ENCODE measurements around the gene SREBF1.

The SREBF1 gene

DNA sequence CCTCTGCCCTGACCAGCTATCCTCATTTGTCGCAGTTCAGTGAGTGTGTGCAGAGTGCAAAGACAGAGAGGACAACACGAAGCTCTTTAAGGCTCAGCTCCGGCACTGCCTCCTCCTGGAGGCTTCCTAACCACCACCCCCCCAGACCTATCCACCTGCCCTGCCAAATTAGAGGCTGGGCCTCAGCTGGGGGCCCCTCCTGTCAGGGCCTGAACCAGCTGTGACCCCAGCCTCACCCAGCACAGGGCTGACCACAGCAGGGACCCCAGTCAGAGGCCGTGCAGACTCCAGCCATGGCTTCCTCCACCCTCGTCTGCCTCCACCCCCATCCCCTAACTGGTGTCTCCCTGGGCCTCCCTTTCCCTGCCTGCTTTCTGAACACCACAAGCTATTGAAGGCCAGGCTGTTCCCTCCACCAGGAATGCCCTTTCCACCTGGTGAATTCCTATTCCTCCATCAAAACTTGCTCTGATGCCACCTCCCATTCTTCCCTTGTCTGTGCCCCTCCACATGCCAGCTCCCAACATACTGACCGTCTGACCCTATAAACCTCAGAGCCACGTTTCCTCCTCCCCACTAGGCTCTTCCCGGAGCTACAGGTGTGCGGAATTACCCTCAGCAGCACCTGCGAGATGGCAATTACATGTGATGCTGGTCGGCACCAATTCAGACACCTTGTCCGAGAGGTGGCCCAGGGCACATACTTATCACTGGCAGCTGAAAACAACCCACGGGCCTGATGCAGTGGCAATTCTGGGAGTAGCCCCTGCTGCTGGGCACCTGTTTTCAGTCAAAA lies 8.8 kb downstream of the SREBF1 start:
- Histone ChIP-seq H3K36me3 (no peaks in the 10 kb centered on the region), H3K4me1 (ENCODE audit: control insufficient read depth in 1 of 2, insufficient read depth in 1 of 2, low read depth in 1 of 2, low read length in 1 of 2) (peaks cover 30% of the 10 kb centered on the region in 2 experiments), H3K27me3 (peaks cover 3% of the 10 kb centered on the region), H3K9me3 (no peaks in the 10 kb centered on the region), H3K27ac (no peak overlapping the region), H3K4me3 (ENCODE audit: low read depth in 1 of 2, low read length in 1 of 2) (no peak overlapping the region)
- TF ChIP-seq, protein P1, sequence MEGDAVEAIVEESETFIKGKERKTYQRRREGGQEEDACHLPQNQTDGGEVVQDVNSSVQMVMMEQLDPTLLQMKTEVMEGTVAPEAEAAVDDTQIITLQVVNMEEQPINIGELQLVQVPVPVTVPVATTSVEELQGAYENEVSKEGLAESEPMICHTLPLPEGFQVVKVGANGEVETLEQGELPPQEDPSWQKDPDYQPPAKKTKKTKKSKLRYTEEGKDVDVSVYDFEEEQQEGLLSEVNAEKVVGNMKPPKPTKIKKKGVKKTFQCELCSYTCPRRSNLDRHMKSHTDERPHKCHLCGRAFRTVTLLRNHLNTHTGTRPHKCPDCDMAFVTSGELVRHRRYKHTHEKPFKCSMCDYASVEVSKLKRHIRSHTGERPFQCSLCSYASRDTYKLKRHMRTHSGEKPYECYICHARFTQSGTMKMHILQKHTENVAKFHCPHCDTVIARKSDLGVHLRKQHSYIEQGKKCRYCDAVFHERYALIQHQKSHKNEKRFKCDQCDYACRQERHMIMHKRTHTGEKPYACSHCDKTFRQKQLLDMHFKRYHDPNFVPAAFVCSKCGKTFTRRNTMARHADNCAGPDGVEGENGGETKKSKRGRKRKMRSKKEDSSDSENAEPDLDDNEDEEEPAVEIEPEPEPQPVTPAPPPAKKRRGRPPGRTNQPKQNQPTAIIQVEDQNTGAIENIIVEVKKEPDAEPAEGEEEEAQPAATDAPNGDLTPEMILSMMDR (IDR thresholded peaks at IDR 0.05): no peak

DNA sequence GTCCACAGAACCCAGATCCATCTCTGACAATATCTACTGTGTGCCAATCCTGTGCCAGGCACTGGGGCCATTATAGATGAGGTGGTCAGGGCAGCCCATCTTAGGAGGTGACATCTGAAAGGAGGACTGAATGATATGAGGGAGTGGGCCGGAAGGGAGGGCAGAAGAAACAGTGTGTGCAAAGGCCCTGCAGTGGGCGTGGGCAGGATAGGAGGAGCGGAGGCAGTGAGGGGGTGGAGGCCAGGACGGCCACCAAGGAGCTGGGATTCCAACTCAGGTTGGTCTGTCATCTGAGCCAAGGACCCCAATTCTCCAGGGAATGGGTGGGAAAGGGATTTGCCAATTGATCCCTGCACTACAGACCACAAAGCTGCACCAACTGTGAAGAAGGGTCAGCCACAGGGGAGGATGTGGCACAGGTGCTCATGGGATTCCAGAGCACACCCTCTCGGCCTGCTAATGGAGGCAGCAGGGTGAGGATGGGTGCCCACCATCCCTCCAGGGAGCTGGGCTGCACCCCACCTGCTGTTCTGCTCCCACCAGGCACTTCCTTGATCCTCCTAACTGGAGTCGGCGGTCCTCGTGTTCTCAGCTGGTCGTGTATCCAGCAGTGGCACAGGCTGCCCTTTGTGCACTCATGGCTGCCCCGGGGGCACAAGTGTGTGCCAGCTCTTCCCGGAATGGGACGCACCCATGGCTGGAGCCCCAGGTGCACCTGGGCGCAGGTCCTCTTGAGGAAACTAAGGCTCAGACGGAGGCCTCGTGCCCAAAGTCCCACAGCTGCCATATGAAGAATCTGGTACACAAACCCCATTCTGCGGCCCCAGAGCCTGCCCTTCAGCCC lies 9.6 kb downstream of the SREBF1 start:
- H3K36me3 ChIP-seq: no peaks in the 10 kb centered on the region
- peaks cover 37 to 39% of the 10 kb centered on the region in 2 experiments for H3K4me1 ChIP-seq (ENCODE audit: control insufficient read depth in 1 of 2, insufficient read depth in 1 of 2, low read depth in 1 of 2, low read length in 1 of 2)
- TF ChIP-seq, protein P1 (IDR thresholded peaks at IDR 0.05): no peak
- H3K27ac ChIP-seq: peak overlapping the region; percentile 38
- peaks cover 10% of the 10 kb centered on the region for H3K27me3 ChIP-seq
- no peak overlapping the region for H3K4me3 ChIP-seq (ENCODE audit: low read depth in 1 of 2, low read length in 1 of 2)
- H3K9me3 ChIP-seq: no peaks in the 10 kb centered on the region

DNA sequence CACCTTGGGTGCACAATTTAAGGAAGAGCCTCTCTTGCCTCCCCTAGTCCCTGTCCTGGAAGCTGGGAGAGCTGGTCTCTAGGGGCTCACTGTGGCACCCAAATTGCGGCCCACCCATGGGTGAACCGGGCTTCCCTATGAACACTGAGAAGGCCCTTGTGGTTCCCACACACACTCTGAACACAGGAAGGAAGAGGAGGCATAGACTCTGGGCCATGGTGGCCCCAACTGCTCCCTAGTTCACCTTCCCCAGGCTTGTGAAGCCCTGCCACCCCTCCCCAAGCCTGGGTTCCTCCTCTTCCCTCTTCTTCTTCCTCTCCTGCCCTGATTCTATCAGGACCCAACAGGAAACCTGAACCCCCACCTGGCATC lies 10.5 kb downstream of the SREBF1 start:
- peaks cover 10% of the 10 kb centered on the region for H3K27me3 ChIP-seq
- TF ChIP-seq, protein P1 (IDR thresholded peaks at IDR 0.05): no peak
- peak overlapping the region; percentile 38 for H3K27ac ChIP-seq
- no peaks in the 10 kb centered on the region for H3K36me3 ChIP-seq
- H3K9me3 ChIP-seq: no peaks in the 10 kb centered on the region
- H3K4me1 ChIP-seq (ENCODE audit: control insufficient read depth in 1 of 2, insufficient read depth in 1 of 2, low read depth in 1 of 2, low read length in 1 of 2): peaks cover 37 to 41% of the 10 kb centered on the region in 2 experiments
- no peak overlapping the region for H3K4me3 ChIP-seq (ENCODE audit: low read depth in 1 of 2, low read length in 1 of 2)

DNA sequence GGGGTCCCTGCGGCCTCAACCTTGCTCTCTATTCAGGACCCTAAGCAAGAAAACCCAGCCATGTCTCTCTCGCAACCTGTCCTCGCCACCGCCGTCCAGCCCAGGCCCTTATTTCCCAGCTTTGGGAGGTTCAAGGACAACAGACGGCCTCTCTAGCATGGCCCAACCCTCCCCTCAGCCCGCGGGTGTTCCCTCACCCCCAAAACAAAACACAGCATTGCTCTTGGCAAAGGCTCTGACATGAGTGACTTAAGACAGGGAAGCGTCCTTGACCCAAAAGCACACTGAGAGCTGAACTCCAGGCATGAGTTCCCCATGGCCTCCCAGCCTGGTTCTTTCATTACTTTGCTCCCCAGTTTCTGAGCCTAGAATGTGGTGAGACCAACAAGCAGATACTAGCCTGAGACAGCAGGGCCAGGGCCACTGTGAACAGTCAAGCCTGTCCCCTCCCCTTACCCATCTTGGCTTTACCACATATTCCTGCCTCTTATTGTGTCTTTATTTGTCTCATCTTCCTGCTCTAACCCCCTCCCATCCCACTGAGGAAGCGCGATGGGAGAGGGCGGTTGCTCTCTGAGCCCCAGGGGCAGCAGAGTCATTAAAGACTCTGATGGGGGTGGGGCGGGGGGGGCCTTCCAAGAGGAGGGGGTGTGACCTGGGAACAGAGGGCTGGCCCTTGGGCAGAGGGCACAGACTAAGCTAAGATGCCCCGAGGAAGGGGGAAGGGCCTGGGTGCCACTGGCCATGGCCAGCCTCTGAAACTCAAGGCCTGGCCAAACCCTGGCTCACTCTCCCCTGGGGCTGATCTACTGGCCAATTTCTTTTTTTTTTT lies 11.8 kb downstream of the SREBF1 start:
- H3K9me3 ChIP-seq: no peaks in the 10 kb centered on the region
- peak overlapping the region; percentile 74 for H3K27ac ChIP-seq
- H3K4me1 ChIP-seq (ENCODE audit: control insufficient read depth in 1 of 2, insufficient read depth in 1 of 2, low read depth in 1 of 2, low read length in 1 of 2): peaks cover 37 to 41% of the 10 kb centered on the region in 2 experiments
- TF ChIP-seq, protein P1 (IDR thresholded peaks at IDR 0.05): no peak
- H3K4me3 ChIP-seq (ENCODE audit: low read depth in 1 of 2, low read length in 1 of 2): no peak overlapping the region
- H3K27me3 ChIP-seq: peaks cover 10% of the 10 kb centered on the region
- no peaks in the 10 kb centered on the region for H3K36me3 ChIP-seq

DNA sequence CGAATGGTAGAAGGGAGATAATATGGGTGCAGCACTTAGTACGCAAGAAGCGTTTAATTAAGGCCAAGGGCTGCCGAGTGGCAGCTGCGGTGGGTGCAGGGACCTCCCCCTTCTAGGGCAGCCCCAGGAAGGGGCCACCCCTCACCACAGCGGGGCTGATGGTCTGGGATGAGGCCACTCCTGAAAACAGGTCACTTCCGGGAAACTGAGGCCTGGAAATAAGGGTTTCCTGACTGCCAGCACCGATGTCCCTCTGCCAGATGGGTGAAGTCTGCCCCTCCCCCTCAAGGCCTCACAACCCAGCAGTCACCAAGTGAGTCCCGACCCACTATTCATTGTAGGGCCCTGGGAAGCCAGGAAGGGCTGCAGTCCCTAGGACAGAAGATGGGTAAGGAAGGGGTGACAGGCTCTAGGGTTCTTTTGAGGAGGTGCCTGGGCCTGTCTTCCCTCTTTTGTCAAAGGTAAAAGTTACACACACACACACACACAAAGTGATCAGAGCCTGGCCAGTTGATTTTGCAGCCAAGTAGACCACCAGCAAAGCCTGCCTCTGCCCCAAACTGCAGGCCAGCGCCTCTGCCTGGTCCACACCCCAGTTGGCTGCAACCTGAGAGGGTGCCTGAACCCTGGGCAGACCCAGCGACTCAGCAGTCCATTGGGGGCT lies 12.5 kb downstream of the SREBF1 start:
- TF ChIP-seq, protein P1 (IDR thresholded peaks at IDR 0.05): no peak

More for the DNA sequence above, 12.5 kb downstream of the SREBF1 start:
- peaks cover 44 to 48% of the 10 kb centered on the region in 2 experiments for H3K4me1 ChIP-seq (ENCODE audit: control insufficient read depth in 1 of 2, insufficient read depth in 1 of 2, low read depth in 1 of 2, low read length in 1 of 2)
- no peaks in the 10 kb centered on the region for H3K9me3 ChIP-seq
- H3K27me3 ChIP-seq: peaks cover 10% of the 10 kb centered on the region
- peak overlapping the region; percentile 74 for H3K27ac ChIP-seq
- H3K4me3 ChIP-seq (ENCODE audit: low read depth in 1 of 2, low read length in 1 of 2): peak overlapping the region; percentile 71
- peaks cover 4% of the 10 kb centered on the region for H3K36me3 ChIP-seq
